DOHH2 (cell line): Measurements from ENCODE around the gene ARF3.

Source experiments
- H3F3A ChIP-seq: fragments of 200-600 bp; sonication (generic), shearing (Covaris generic); 2 replicates; pipeline ENCODE4 v1.6.0; 2016; ENCODE audit warnings: antibody characterized with exemption, mild to moderate bottlenecking; ENCODE audit not compliant: control insufficient read depth, insufficient read depth
- H3K27ac ChIP-seq: fragments of 200-600 bp; sonication (generic); 2 replicates; pipeline ENCODE4 v1.5.1; 2014; ENCODE audit warnings: low read depth, mild to moderate bottlenecking, low read length, moderate library complexity
- H3K27me3 ChIP-seq: fragments of 200-600 bp; sonication (generic); 2 replicates; pipeline ENCODE4 v1.6.1; 2014; ENCODE audit warnings: mild to moderate bottlenecking, low read length, mixed read lengths; ENCODE audit not compliant: control insufficient read depth
- H3K36me3 ChIP-seq: fragments of 200-600 bp; sonication (generic); 2 replicates; pipeline ENCODE4 v1.6.1; 2014; ENCODE audit warnings: mild to moderate bottlenecking, low read length, moderate library complexity, mixed read lengths; ENCODE audit not compliant: control insufficient read depth
- H3K4me1 ChIP-seq: fragments of 200-600 bp; sonication (generic); 2 replicates; pipeline ENCODE4 v1.6.1; 2014; ENCODE audit warnings: mild to moderate bottlenecking, low read length, mixed read lengths; ENCODE audit not compliant: control insufficient read depth
- H3K4me2 ChIP-seq: fragments of 200-600 bp; sonication (generic); 2 replicates; pipeline ENCODE4 v1.6.0; 2014; ENCODE audit warnings: mild to moderate bottlenecking, low read length, moderate library complexity
- H3K4me3 ChIP-seq: fragments of 200-600 bp; sonication (generic); 2 replicates; pipeline ENCODE4 v1.5.1; 2014; ENCODE audit warnings: mild to moderate bottlenecking, low read length, mixed read lengths
- H3K79me2 ChIP-seq: fragments of 200-600 bp; sonication (generic); 2 replicates; pipeline ENCODE4 v1.6.1; 2014; ENCODE audit warnings: mild to moderate bottlenecking, low read length, mixed read lengths; ENCODE audit not compliant: control insufficient read depth
- H3K9me2 ChIP-seq: fragments of 200-600 bp; sonication (generic); replicated peaks from 2 replicates; pipeline ENCODE4 v1.6.1; 2014; ENCODE audit warnings: mild to moderate bottlenecking, low read length, mixed read lengths; ENCODE audit not compliant: control insufficient read depth
- H3K9me3 ChIP-seq: fragments of 200-600 bp; sonication (generic); 2 replicates; pipeline ENCODE4 v1.6.1; 2014; ENCODE audit warnings: antibody characterized with exemption, low read length, mixed read lengths; ENCODE audit not compliant: control insufficient read depth, insufficient read depth
- H4K20me1 ChIP-seq: fragments of 200-600 bp; sonication (generic); 2 replicates; pipeline ENCODE4 v1.6.0; 2014; ENCODE audit warnings: low read depth, mild to moderate bottlenecking, antibody characterized with exemption, low read length, moderate library complexity; ENCODE audit not compliant: control insufficient read depth, insufficient read depth
- EZH2phosphoT487 ChIP-seq: fragments of 200-600 bp; sonication (generic); IDR thresholded peaks from 2 replicates; pipeline ENCODE4 v1.6.1; 2017; ENCODE audit warnings: borderline replicate concordance, mild to moderate bottlenecking, antibody characterized with exemption, low read length, moderate library complexity, mixed read lengths
- TF ChIP-seq, protein P1 (sequence below): fragments of 200-600 bp; sonication (generic); IDR thresholded peaks from one replicate; pipeline ENCODE4 v1.5.1; 2014; ENCODE audit warnings: antibody characterized with exemption, mild to moderate bottlenecking, low read depth, low read length; ENCODE audit not compliant: poor library complexity, severe bottlenecking

ARF3 gene

GRCh38 chr12:48929551-48929950 is 27.7 kb downstream of the ARF3 start:
- H4K20me1 ChIP-seq = no peaks in the 10 kb centered on the region
- H3K4me1 ChIP-seq = peaks cover 8% of the 10 kb centered on the region
- peaks cover 27% of the 10 kb centered on the region for H3K36me3 ChIP-seq
- H3K79me2 ChIP-seq = peaks cover 3% of the 10 kb centered on the region; the same call in 1 of the 2 replicates
- H3K27me3 ChIP-seq = no peaks in the 10 kb centered on the region
- H3K9me3 ChIP-seq = no peaks in the 10 kb centered on the region
- H3K9me2 ChIP-seq = no peaks in the 10 kb centered on the region
- H3K4me3 ChIP-seq = no peak overlapping the region
- H3F3A ChIP-seq = peaks cover 8% of the 10 kb centered on the region
- TF ChIP-seq, protein P1, sequence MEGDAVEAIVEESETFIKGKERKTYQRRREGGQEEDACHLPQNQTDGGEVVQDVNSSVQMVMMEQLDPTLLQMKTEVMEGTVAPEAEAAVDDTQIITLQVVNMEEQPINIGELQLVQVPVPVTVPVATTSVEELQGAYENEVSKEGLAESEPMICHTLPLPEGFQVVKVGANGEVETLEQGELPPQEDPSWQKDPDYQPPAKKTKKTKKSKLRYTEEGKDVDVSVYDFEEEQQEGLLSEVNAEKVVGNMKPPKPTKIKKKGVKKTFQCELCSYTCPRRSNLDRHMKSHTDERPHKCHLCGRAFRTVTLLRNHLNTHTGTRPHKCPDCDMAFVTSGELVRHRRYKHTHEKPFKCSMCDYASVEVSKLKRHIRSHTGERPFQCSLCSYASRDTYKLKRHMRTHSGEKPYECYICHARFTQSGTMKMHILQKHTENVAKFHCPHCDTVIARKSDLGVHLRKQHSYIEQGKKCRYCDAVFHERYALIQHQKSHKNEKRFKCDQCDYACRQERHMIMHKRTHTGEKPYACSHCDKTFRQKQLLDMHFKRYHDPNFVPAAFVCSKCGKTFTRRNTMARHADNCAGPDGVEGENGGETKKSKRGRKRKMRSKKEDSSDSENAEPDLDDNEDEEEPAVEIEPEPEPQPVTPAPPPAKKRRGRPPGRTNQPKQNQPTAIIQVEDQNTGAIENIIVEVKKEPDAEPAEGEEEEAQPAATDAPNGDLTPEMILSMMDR = no peak
- H3K27ac ChIP-seq = no peak overlapping the region
- H3K4me2 ChIP-seq = no peak overlapping the region

- Histone ChIP-seq H3F3A (peaks cover 8% of the 10 kb centered on the region), H4K20me1 (no peaks in the 10 kb centered on the region), H3K4me3 (no peak overlapping the region), H3K79me2 (peaks cover 7% of the 10 kb centered on the region; the same call in 1 of the 2 replicates), H3K9me3 (no peaks in the 10 kb centered on the region), H3K27ac (no peak overlapping the region), H3K4me2 (no peak overlapping the region), H3K4me1 (peaks cover 16% of the 10 kb centered on the region), H3K36me3 (peaks cover 27% of the 10 kb centered on the region), H3K27me3 (no peaks in the 10 kb centered on the region), H3K9me2 (no peaks in the 10 kb centered on the region)
- TF ChIP-seq EZH2phosphoT487 = no peak
- TF ChIP-seq, protein P1 = no peak
These were observed 30.0 kb downstream of the ARF3 start for GRCh38 chr12:48927261-48927660.

DNA sequence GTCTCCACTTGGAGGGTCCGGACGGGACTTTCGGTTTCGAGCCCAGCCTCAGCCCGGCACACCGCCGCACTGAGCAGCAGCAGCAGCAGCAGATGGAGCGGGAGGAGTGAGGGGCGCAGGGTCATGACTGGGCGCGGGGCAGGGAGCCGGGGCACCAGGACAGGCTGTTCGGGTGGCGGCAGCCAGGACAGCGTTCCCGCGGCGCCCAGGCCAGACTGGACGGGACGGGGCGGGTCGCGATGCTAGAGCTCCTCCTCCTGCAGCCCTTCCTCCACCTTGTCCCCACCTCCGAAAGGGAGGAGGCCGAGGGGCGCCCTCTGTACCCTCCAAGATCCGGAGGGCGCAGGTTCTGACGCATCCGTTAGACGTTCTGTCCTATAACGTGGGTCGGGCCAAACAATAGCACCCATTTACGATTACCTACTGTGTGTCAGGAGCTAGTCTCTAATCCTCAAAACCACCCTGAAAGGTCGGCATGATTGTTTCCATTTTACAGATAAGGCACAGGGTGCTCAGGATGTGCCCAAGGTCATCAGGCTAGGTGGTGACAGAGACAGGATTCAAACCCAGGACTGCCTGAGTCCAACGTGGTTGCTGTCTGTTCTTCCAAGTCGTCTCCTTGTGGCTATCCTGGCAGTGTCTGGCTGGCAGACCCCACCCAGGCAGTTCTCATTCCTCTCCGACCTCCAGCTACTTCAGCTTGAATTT is 31.8 kb downstream of the ARF3 start, which contains the start of gene FKBP11:
Gene FKBP11, minus strand, starts transcription at position 189 of the 708 bp plus-strand sequence. Its CDS starts 64 bp downstream, at position 125.
- H3F3A ChIP-seq = peaks cover 8% of the 10 kb centered on the region
- H3K9me3 ChIP-seq = no peaks in the 10 kb centered on the region
- H3K9me2 ChIP-seq = no peaks in the 10 kb centered on the region
- peaks cover 7% of the 10 kb centered on the region; the same call in 1 of the 2 replicates for H3K79me2 ChIP-seq
- TF ChIP-seq EZH2phosphoT487 = no peak
- TF ChIP-seq, protein P1 = no peak
- no peaks in the 10 kb centered on the region for H3K27me3 ChIP-seq
- H3K4me2 ChIP-seq = peak within 1 kb of the TSS; percentile 99
- peak within 1 kb of the TSS; percentile 100 for H3K4me3 ChIP-seq
- no peaks in the 10 kb centered on the region for H4K20me1 ChIP-seq
- H3K36me3 ChIP-seq = peaks cover 24% of the 10 kb centered on the region
- peak within 1 kb of the TSS; percentile 40 for H3K27ac ChIP-seq
- peaks cover 16% of the 10 kb centered on the region for H3K4me1 ChIP-seq
